Measurements from ENCODE around the gene PEDS1. TPM values are rescaled to one million over a fixed set of nuclear protein-coding genes. Genes with fewer than 3 reads are reported as not detected.

Gene PEDS1
- total and polyA plus RNA-seq, 2 experiments from 2014 or later: 53.9 to 55.7 TPM

GRCh38 chr20:50127587-50128519 is 25.7 kb downstream of the PEDS1 start:
- H3K79me2 ChIP-seq (ENCODE audit: insufficient read depth): peaks cover 29% of the 10 kb centered on the region
- H3K9me3 ChIP-seq (ENCODE audit: low read depth): no peaks in the 10 kb centered on the region
- no peaks in the 10 kb centered on the region for H3K9me2 ChIP-seq (ENCODE audit: insufficient read depth)
- WGBS, 2 experiments (ENCODE audit: low coverage in 1 of 2, low lambda C conversion rate in 2 of 2, missing lambda C conversion rate in 2 of 2): 91 to 92% methylated on average over 27 to 28 of the region's 28 CpGs
- H3K9ac ChIP-seq: no peak overlapping the region
- no peak overlapping the region for H3K4me2 ChIP-seq (ENCODE audit: unreplicated experiment)
- peaks cover 32% of the 10 kb centered on the region for H3K36me3 ChIP-seq (ENCODE audit: low read depth)
- DNase-seq: no peak
- peaks cover 6% of the 10 kb centered on the region; the same call in 1 of the 2 replicates for H4K20me1 ChIP-seq (ENCODE audit: insufficient read depth)
- H3K4me3 ChIP-seq: no peak overlapping the region
- no peaks in the 10 kb centered on the region for H3K27me3 ChIP-seq (replicated peaks; ENCODE audit: insufficient read depth)
- no peak overlapping the region for H3K27ac ChIP-seq
- TF ChIP-seq EZH2phosphoT487 (IDR thresholded peaks at IDR 0.05; ENCODE audit: insufficient read depth, low read depth) (no peak), EZH2 (IDR thresholded peaks at IDR 0.05; ENCODE audit: insufficient read depth, poor library complexity, severe bottlenecking) (no peak)
- H2AFZ ChIP-seq: no peak overlapping the region
- peaks cover 8% of the 10 kb centered on the region for H3K4me1 ChIP-seq (ENCODE audit: insufficient read depth)
- in situ Hi-C loops (cut with MboI): no loop called here
- peaks cover 25% of the 10 kb centered on the region; the same call in 1 of the 2 replicates for H3F3A ChIP-seq (ENCODE audit: insufficient read depth)

- Histone ChIP-seq H3K9ac (no peak overlapping the region), H3K9me3 (ENCODE audit: low read depth) (no peaks in the 10 kb centered on the region), H3K27ac (no peak overlapping the region), H3K4me2 (ENCODE audit: unreplicated experiment) (no peak overlapping the region), H3F3A (ENCODE audit: insufficient read depth) (peaks cover 34% of the 10 kb centered on the region), H4K20me1 (ENCODE audit: insufficient read depth) (peaks cover 6% of the 10 kb centered on the region; the same call in 1 of the 2 replicates), H3K79me2 (ENCODE audit: insufficient read depth) (peaks cover 17% of the 10 kb centered on the region; the same call in 1 of the 2 replicates), H3K4me3 (no peak overlapping the region), H3K27me3 (replicated peaks; ENCODE audit: insufficient read depth) (no peaks in the 10 kb centered on the region), H3K36me3 (ENCODE audit: low read depth) (peaks cover 32% of the 10 kb centered on the region), H2AFZ (no peak overlapping the region), H3K9me2 (ENCODE audit: insufficient read depth) (no peaks in the 10 kb centered on the region), H3K4me1 (ENCODE audit: insufficient read depth) (peaks cover 12% of the 10 kb centered on the region)
- in situ Hi-C loops (cut with MboI): no loop called here
- WGBS, 2 experiments (ENCODE audit: low coverage in 1 of 2, low lambda C conversion rate in 2 of 2, missing lambda C conversion rate in 2 of 2): 75 to 80% methylated on average over 4 of the region's 4 CpGs
- TF ChIP-seq EZH2phosphoT487 (IDR thresholded peaks at IDR 0.05; ENCODE audit: insufficient read depth, low read depth) (no peak), EZH2 (IDR thresholded peaks at IDR 0.05; ENCODE audit: insufficient read depth, poor library complexity, severe bottlenecking) (no peak)
- DNase-seq: no peak
Observed at GRCh38 chr20:50126662-50127061, 26.9 kb downstream of the PEDS1 start.

GRCh38 chr20:50125279-50125678 is 28.2 kb downstream of the PEDS1 start:
- H3K4me2 ChIP-seq (ENCODE audit: unreplicated experiment): no peak overlapping the region
- H3K4me1 ChIP-seq (ENCODE audit: insufficient read depth): peaks cover 6% of the 10 kb centered on the region
- H3K4me3 ChIP-seq: no peak overlapping the region
- no peaks in the 10 kb centered on the region for H3K27me3 ChIP-seq (replicated peaks; ENCODE audit: insufficient read depth)
- no peaks in the 10 kb centered on the region for H3K9me3 ChIP-seq (ENCODE audit: low read depth)
- no peak overlapping the region for H3K27ac ChIP-seq
- peaks cover 30% of the 10 kb centered on the region for H3F3A ChIP-seq (ENCODE audit: insufficient read depth)
- 0 out of 2 replicates have a peak, but pooled peaks cover 8% of the 10 kb centered on the region for H3K79me2 ChIP-seq (ENCODE audit: insufficient read depth)
- TF ChIP-seq EZH2phosphoT487 (IDR thresholded peaks at IDR 0.05; ENCODE audit: insufficient read depth, low read depth) (no peak), EZH2 (IDR thresholded peaks at IDR 0.05; ENCODE audit: insufficient read depth, poor library complexity, severe bottlenecking) (no peak)
- in situ Hi-C loops (cut with MboI): no loop called here
- peaks cover 32% of the 10 kb centered on the region for H3K36me3 ChIP-seq (ENCODE audit: low read depth)
- no peak overlapping the region for H2AFZ ChIP-seq
- peaks cover 5% of the 10 kb centered on the region; the same call in 1 of the 2 replicates for H4K20me1 ChIP-seq (ENCODE audit: insufficient read depth)
- H3K9ac ChIP-seq: no peak overlapping the region
- no peaks in the 10 kb centered on the region for H3K9me2 ChIP-seq (ENCODE audit: insufficient read depth)
- DNase-seq: no peak
- WGBS, 2 experiments (ENCODE audit: low coverage in 1 of 2, low lambda C conversion rate in 2 of 2, missing lambda C conversion rate in 2 of 2): 100% methylated on average over 3 of the region's 3 CpGs

- H3K36me3 ChIP-seq (ENCODE audit: low read depth): peaks cover 27% of the 10 kb centered on the region
- H3K4me3 ChIP-seq: no peak overlapping the region
- no peak overlapping the region for H2AFZ ChIP-seq
- H4K20me1 ChIP-seq (ENCODE audit: insufficient read depth): no peaks in the 10 kb centered on the region; the same call in 1 of the 2 replicates
- H3K9me2 ChIP-seq (ENCODE audit: insufficient read depth): no peaks in the 10 kb centered on the region
- peaks cover 28% of the 10 kb centered on the region for H3F3A ChIP-seq (ENCODE audit: insufficient read depth)
- in situ Hi-C loops (cut with MboI): no loop called here
- peaks cover 4% of the 10 kb centered on the region; the same call in 1 of the 2 replicates for H3K4me1 ChIP-seq (ENCODE audit: insufficient read depth)
- H3K9ac ChIP-seq: no peak overlapping the region
- H3K9me3 ChIP-seq (ENCODE audit: low read depth): no peaks in the 10 kb centered on the region
- H3K4me2 ChIP-seq (ENCODE audit: unreplicated experiment): no peak overlapping the region
- no peaks in the 10 kb centered on the region for H3K79me2 ChIP-seq (ENCODE audit: insufficient read depth)
- no peaks in the 10 kb centered on the region for H3K27me3 ChIP-seq (replicated peaks; ENCODE audit: insufficient read depth)
- DNase-seq: no peak
- TF ChIP-seq EZH2phosphoT487 (IDR thresholded peaks at IDR 0.05; ENCODE audit: insufficient read depth, low read depth) (no peak), EZH2 (IDR thresholded peaks at IDR 0.05; ENCODE audit: insufficient read depth, poor library complexity, severe bottlenecking) (no peak)
- no peak overlapping the region for H3K27ac ChIP-seq
- 94% methylated on average over 6 to 9 of the region's 9 CpGs for WGBS, 2 experiments (ENCODE audit: low coverage in 1 of 2, low lambda C conversion rate in 2 of 2, missing lambda C conversion rate in 2 of 2)
Observed at GRCh38 chr20:50124496-50124895, 29.0 kb downstream of the PEDS1 start.
